Measurements from ENCODE around the gene SLC9C1.

GRCh38 chr3:112124907-112125607, 169.0 kb downstream of the SLC9C1 start:
- no peak for TF ChIP-seq CTCF (IDR thresholded peaks at IDR 0.05)
- TF ChIP-seq POLR2A (IDR thresholded peaks at IDR 0.05): no peak
